HCT116 (cell line): Measurements from ENCODE around the gene PYGL. TPM values are rescaled to one million over a fixed set of nuclear protein-coding genes. Genes with fewer than 3 reads are reported as not detected.

Experiments used
- ATAC-seq: fragments of 200-7000 bp; cut with Tn5 transposase; 2 replicates; pipeline ENCODE4 v1.9.1; 2020; ENCODE audit warnings: mild to moderate bottlenecking, moderate library complexity
- BruUV-seq: library from RNA; stranded (reverse); fragments of 400-500 nt; replicated peaks from 2 replicates; lab custom pipeline; 2021; lab: Mats Ljungman, UMichigan
- CTCF ChIA-PET: fragments of 300-600 bp; sonication (Branson Sonifier 250); formaldehyde crosslinking; loops from one replicate; lab custom pipeline; 2021; ENCODE audit warnings: antibody characterized with exemption; lab: Charles Lee
- POLR2A ChIA-PET: fragments of 300-600, 350-600 bp; sonication (Branson Sonifier 250); formaldehyde crosslinking; loops from one replicate; lab custom pipeline; 2021; ENCODE audit warnings: antibody characterized with exemption; lab: Charles Lee
- RAD21 ChIA-PET, 2 experiments: fragments of 300-600 bp; sonication (Branson Sonifier 250); formaldehyde crosslinking; loops; one replicate each; lab custom pipeline; 2023; ENCODE audit warnings: low total read pairs in 2 of 2; ENCODE audit not compliant: uncharacterized antibody in 2 of 2, unreplicated experiment in 2 of 2, low non-redundant PET in 1 of 2; lab: Charles Lee
- DNase-seq: peaks from one replicate; pipeline ENCODE4 v3.0.0-alpha.2; 2010; ENCODE audit warnings: low read depth, low spot score
- H2AFZ ChIP-seq: fragments of 200-600 bp; shearing (Covaris generic), sonication (generic); 2 replicates; pipeline ENCODE4 v1.6.1; 2017; ENCODE audit warnings: low read depth, mixed run types, mixed read lengths, antibody characterized with exemption, low read length; ENCODE audit not compliant: poor library complexity, severe bottlenecking
- H3K27ac ChIP-seq: 2 replicates; pipeline ENCODE4 v1.5.1; 2012; ENCODE audit warnings: low read depth, low read length
- H3K27me3 ChIP-seq: fragments of 200-600 bp; sonication (generic); 2 replicates; pipeline ENCODE4 v1.6.1; 2016; ENCODE audit warnings: mixed run types, low read length, mixed read lengths; ENCODE audit not compliant: insufficient read depth
- H3K36me3 ChIP-seq, 2 experiments: fragments of 200-500 bp in 1 of 2; fragments of 200-600 bp in 1 of 2; sonication (Bioruptor generic) in 1 of 2; sonication (generic) in 1 of 2; 2 replicates each; pipeline versions ENCODE4 v1.5.1 to v1.6.1; 2014 to 2016; ENCODE audit warnings: low read length in 2 of 2, inconsistent platforms in 1 of 2, mixed read lengths in 1 of 2, mixed run types in 1 of 2; ENCODE audit not compliant: insufficient read depth in 2 of 2, control insufficient read depth in 1 of 2
- H3K4me1 ChIP-seq, 2 experiments: fragments of 200-600 bp in 1 of 2; sonication (generic) in 1 of 2; 2 replicates each; pipeline versions ENCODE4 v1.5.1 to v1.6.1; 2012 to 2017; ENCODE audit warnings: low read length in 2 of 2, inconsistent platforms in 1 of 2, mild to moderate bottlenecking in 1 of 2, mixed read lengths in 1 of 2, mixed run types in 1 of 2, moderate library complexity in 1 of 2; ENCODE audit not compliant: insufficient read depth in 2 of 2, control insufficient read depth in 1 of 2
- H3K4me2 ChIP-seq: fragments of 200-600 bp; sonication (generic); 2 replicates; pipeline ENCODE4 v1.6.1; 2017; ENCODE audit warnings: mixed run types, low read length, mixed read lengths
- H3K4me3 ChIP-seq, 2 experiments: fragments of 200-600 bp in 1 of 2; sonication (generic) in 1 of 2; replicated peaks in 1 of 2; 2 replicates each; pipeline ENCODE4 v1.5.1; 2011 to 2016; ENCODE audit warnings: low read length in 2 of 2, control low read depth in 1 of 2, low read depth in 1 of 2, mild to moderate bottlenecking in 1 of 2, mixed read lengths in 1 of 2, mixed run types in 1 of 2
- H3K79me2 ChIP-seq: fragments of 200-600 bp; sonication (generic); 2 replicates; pipeline ENCODE4 v1.6.1; 2017; ENCODE audit warnings: mild to moderate bottlenecking, mixed run types, low read length, moderate library complexity, mixed read lengths; ENCODE audit not compliant: insufficient read depth
- H3K9ac ChIP-seq: fragments of 200-600 bp; sonication (generic); 2 replicates; pipeline ENCODE4 v1.6.1; 2016; ENCODE audit warnings: low read length, mixed read lengths
- H3K9me2 ChIP-seq: fragments of 200-600 bp; sonication (generic), shearing (Covaris generic); 2 replicates; pipeline ENCODE4 v1.6.1; 2017; ENCODE audit warnings: mixed run types, mild to moderate bottlenecking, moderate library complexity; ENCODE audit not compliant: insufficient read depth
- H3K9me3 ChIP-seq, 2 experiments: fragments of 200-500 bp in 1 of 2; fragments of 200-600 bp in 1 of 2; sonication (Bioruptor generic) in 1 of 2; sonication (generic) in 1 of 2; 2 replicates each; pipeline ENCODE4 v1.6.1; 2014 to 2017; ENCODE audit warnings: low read length in 2 of 2, mixed read lengths in 2 of 2, inconsistent platforms in 1 of 2, low read depth in 1 of 2, mild to moderate bottlenecking in 1 of 2, mixed run types in 1 of 2, moderate library complexity in 1 of 2; ENCODE audit not compliant: control insufficient read depth in 1 of 2, insufficient read depth in 1 of 2
- H4K20me1 ChIP-seq: fragments of 200-600 bp; sonication (generic), shearing (Covaris generic); 2 replicates; pipeline ENCODE4 v1.6.1; 2017; ENCODE audit warnings: mixed run types, mild to moderate bottlenecking, moderate library complexity; ENCODE audit not compliant: insufficient read depth
- CBX3 ChIP-seq: IDR thresholded peaks from 2 replicates; pipeline ENCODE4 v1.6.1; 2012; ENCODE audit warnings: low read depth
- ELF1 ChIP-seq: IDR thresholded peaks from 2 replicates; pipeline ENCODE4 v1.6.1; 2012; ENCODE audit warnings: low read depth, borderline replicate concordance
- EZH2phosphoT487 ChIP-seq: fragments of 200-600 bp; IDR thresholded peaks from 2 replicates; pipeline ENCODE4 v1.6.1; 2018; ENCODE audit warnings: antibody characterized with exemption, borderline replicate concordance
- JUND ChIP-seq: IDR thresholded peaks from 2 replicates; pipeline ENCODE4 v1.6.1; 2012
- ZFX ChIP-seq: fragments of 450-650 bp; IDR thresholded peaks from 2 replicates; pipeline ENCODE4 v1.6.1; 2017
- ZNF274 ChIP-seq: fragments of 200-500 bp; sonication (Bioruptor generic); IDR thresholded peaks from 2 replicates; pipeline ENCODE4 v1.6.1; 2014; ENCODE audit warnings: mild to moderate bottlenecking, low read depth, low read length, inconsistent platforms
- intact Hi-C: fragments of 100-400 bp; cut with micrococcal nuclease; formaldehyde crosslinking; loops from 2 replicates; pipeline ENCODE4 v1.10.0; 2022
- total RNA-seq: library from RNA; stranded (reverse); gene quantifications from one replicate; pipeline ENCODE4 v1.2.1, GENCODE V29; 2021; ENCODE audit not compliant: unreplicated experiment
- TF ChIP-seq, protein P1 (sequence below): IDR thresholded peaks from 2 replicates; pipeline ENCODE4 v1.6.1; 2012

PYGL gene
- total RNA-seq, 1 experiment from 2014 or later = 173 TPM

DNA sequence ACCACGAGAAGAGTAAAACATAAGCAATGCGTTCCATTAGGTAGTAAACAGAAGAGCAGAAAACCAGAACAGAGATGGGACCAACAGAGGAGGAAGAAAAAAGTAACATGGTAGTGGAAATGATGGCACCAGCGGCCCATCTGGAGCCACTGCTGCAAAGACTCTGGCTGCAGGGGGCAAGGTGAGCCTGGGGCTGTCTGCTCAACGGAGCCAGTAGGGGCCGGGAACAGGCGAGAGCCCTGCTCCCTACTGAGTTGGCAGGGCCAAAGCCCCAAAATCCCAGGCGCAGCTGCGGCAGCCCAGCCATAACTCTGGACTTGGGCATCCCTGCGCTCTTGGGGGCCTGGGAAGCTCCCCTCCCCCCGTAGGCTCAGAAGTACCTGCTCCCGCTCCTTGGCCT is 28.5 kb upstream of the PYGL start:
- intact Hi-C loops = no loop called here
- Histone ChIP-seq H3K9me2 (no peaks in the 10 kb centered on the region), H3K4me3 (no peak overlapping the region), H3K27ac (no peak overlapping the region), H3K4me1 (no peaks in the 10 kb centered on the region), H4K20me1 (no peaks in the 10 kb centered on the region), H3K9me3 (no peaks in the 10 kb centered on the region), H3K79me2 (no peaks in the 10 kb centered on the region), H3K27me3 (no peaks in the 10 kb centered on the region), H2AFZ (no peak overlapping the region), H3K36me3 (no peaks in the 10 kb centered on the region), H3K4me2 (no peak overlapping the region), H3K9ac (no peak overlapping the region)
- ChIA-PET POLR2A (no interaction called here), CTCF (no interaction called here), RAD21 (no interaction called here)
- ATAC-seq = no peak
- TF ChIP-seq, protein P1, sequence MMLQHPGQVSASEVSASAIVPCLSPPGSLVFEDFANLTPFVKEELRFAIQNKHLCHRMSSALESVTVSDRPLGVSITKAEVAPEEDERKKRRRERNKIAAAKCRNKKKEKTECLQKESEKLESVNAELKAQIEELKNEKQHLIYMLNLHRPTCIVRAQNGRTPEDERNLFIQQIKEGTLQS = no peak
- TF ChIP-seq EZH2phosphoT487 (no peak), ZNF274 (no peak), JUND (no peak), ELF1 (no peak), ZFX (no peak), CBX3 (no peak)
- BruUV-seq = no TSS peak
- DNase-seq = no peak

GRCh38 chr14:50970886-50971781 is 26.9 kb upstream of the PYGL start:
- H3K27ac ChIP-seq = no peak overlapping the region
- ChIA-PET RAD21 (no interaction called here), CTCF (no interaction called here), POLR2A (no interaction called here)
- ATAC-seq (no peak), DNase-seq (no peak)
- TF ChIP-seq ELF1 = no peak
- TF ChIP-seq, protein P1 = no peak
- no peak overlapping the region for H3K4me3 ChIP-seq
- no peak overlapping the region for H3K9ac ChIP-seq
- no peaks in the 10 kb centered on the region for H3K9me3 ChIP-seq
- no peak overlapping the region for H2AFZ ChIP-seq
- no TSS peak for BruUV-seq
- H3K4me1 ChIP-seq = no peaks in the 10 kb centered on the region
- H3K27me3 ChIP-seq = no peaks in the 10 kb centered on the region
- intact Hi-C loops = no loop called here
- no peaks in the 10 kb centered on the region for H3K79me2 ChIP-seq
- H3K36me3 ChIP-seq = no peaks in the 10 kb centered on the region
- no peak overlapping the region for H3K4me2 ChIP-seq
- H4K20me1 ChIP-seq = no peaks in the 10 kb centered on the region
- H3K9me2 ChIP-seq = no peaks in the 10 kb centered on the region
